Renal cortical epithelial cell (primary cell): ENCODE measurements around the gene MUC22. TPM values are rescaled to one million over a fixed set of nuclear protein-coding genes. Genes with fewer than 3 reads are reported as not detected.
"Not testable (repeated sequence)": the region's sequence is repeated elsewhere in the genome, so short reads cannot be mapped to it uniquely, and the experiment has no call there.

ENCODE experiments used
- DNase-seq: peaks from one replicate; pipeline ENCODE4 v3.0.0-alpha.2; 2011; ENCODE audit warnings: low read depth
- total RNA-seq: library from RNA; depleted of rRNA; stranded (reverse); fragments of >200 nt; gene quantifications from 2 replicates; pipeline ENCODE4 v1.2.3, GENCODE V29; 2014

Gene MUC22
- total RNA-seq, 1 donor from 2014 or later: 0.15 TPM

GRCh38 chr6:30997301-30997700 lies 13.0 kb upstream of the MUC22 start:
- DNase-seq: no peak

GRCh38 chr6:30998785-30999184 lies 11.5 kb upstream of the MUC22 start:
- DNase-seq: no peak

- DNase-seq: not testable (repeated sequence)
Measured at GRCh38 chr6:31000067-31000860, 10.0 kb upstream of the MUC22 start.

- no peak for DNase-seq
Measured at GRCh38 chr6:31001281-31001888, 8.9 kb upstream of the MUC22 start.

GRCh38 chr6:31002471-31002870 lies 7.8 kb upstream of the MUC22 start:
- peak; percentile 36 for DNase-seq

GRCh38 chr6:31004794-31005193 lies 5.5 kb upstream of the MUC22 start:
- DNase-seq: no peak

- DNase-seq: peak; percentile 64
Measured at GRCh38 chr6:31005249-31006020, 4.8 kb upstream of the MUC22 start.

- DNase-seq: peak; percentile 99
Measured at GRCh38 chr6:31007694-31008093, 2.6 kb upstream of the MUC22 start.

- DNase-seq: no peak
Measured at GRCh38 chr6:31008165-31008564, 2.1 kb upstream of the MUC22 start.

- no peak for DNase-seq
Measured at GRCh38 chr6:31009731-31010130, 543 bp upstream of the MUC22 start.

GRCh38 chr6:31011153-31011552 lies 879 bp downstream of the MUC22 start:
- no peak for DNase-seq

GRCh38 chr6:31016659-31017299 lies 6.5 kb downstream of the MUC22 start:
- no peak for DNase-seq

GRCh38 chr6:31017436-31017835 lies 7.2 kb downstream of the MUC22 start:
- not testable (repeated sequence) for DNase-seq

- DNase-seq: no peak
Measured at GRCh38 chr6:31020057-31020456, 9.8 kb downstream of the MUC22 start.

- not testable (repeated sequence) for DNase-seq
Measured at GRCh38 chr6:31020631-31021255, 10.5 kb downstream of the MUC22 start.

GRCh38 chr6:31021705-31022531 lies 11.6 kb downstream of the MUC22 start:
- DNase-seq: not testable (repeated sequence)

GRCh38 chr6:31025595-31025994 lies 15.3 kb downstream of the MUC22 start:
- no peak for DNase-seq

GRCh38 chr6:31031095-31031494 lies 20.8 kb downstream of the MUC22 start:
- DNase-seq: no peak

GRCh38 chr6:31033075-31033474 lies 22.8 kb downstream of the MUC22 start:
- no peak for DNase-seq

GRCh38 chr6:31035862-31036497 lies 25.7 kb downstream of the MUC22 start:
- no peak for DNase-seq
